HL-60/S4 treated with retinoic acid at 250 ng/mL for 4 days and 3 days (cell line): ENCODE results near the gene ZNF81.
"Not testable (repeated sequence)": the region's sequence is repeated elsewhere in the genome, so short reads cannot be mapped to it uniquely, and the experiment has no call there.

ENCODE experiments used
- in situ Hi-C: fragments of 300-500 bp; cut with MboI; formaldehyde crosslinking; loops from 2 replicates; pipeline ENCODE4 v1.7.0; 2022; ENCODE audit warnings: low sequenced_read_pairs

The ZNF81 gene

GRCh38 chrX:47927212-47927611 is 90.5 kb downstream of the ZNF81 start:
- in situ Hi-C loops: no loop called here

- in situ Hi-C loops: not testable (repeated sequence)
Observed at GRCh38 chrX:47931970-47932369, 95.3 kb downstream of the ZNF81 start.

- in situ Hi-C loops: no loop called here
Observed at GRCh38 chrX:47933946-47934345, 97.2 kb downstream of the ZNF81 start.

- in situ Hi-C loops: no loop called here
Observed at GRCh38 chrX:47936224-47936939, 99.7 kb downstream of the ZNF81 start.

- in situ Hi-C loops: no loop called here
Observed at GRCh38 chrX:47936940-47937317, 100.2 kb downstream of the ZNF81 start.

- in situ Hi-C loops: no loop called here
Observed at GRCh38 chrX:47940448-47940847, 103.7 kb downstream of the ZNF81 start.

- in situ Hi-C loops: no loop called here
Observed at GRCh38 chrX:47941423-47941822, 104.7 kb downstream of the ZNF81 start.

GRCh38 chrX:47955295-47955694 is 118.6 kb downstream of the ZNF81 start:
- in situ Hi-C loops: not testable (repeated sequence)

GRCh38 chrX:47956016-47956415 is 119.3 kb downstream of the ZNF81 start:
- in situ Hi-C loops: no loop called here

GRCh38 chrX:47958206-47958605 is 121.5 kb downstream of the ZNF81 start:
- in situ Hi-C loops: not testable (repeated sequence)

GRCh38 chrX:47958761-47959342 is 122.2 kb downstream of the ZNF81 start:
- in situ Hi-C loops: no loop called here

GRCh38 chrX:47960406-47960805 is 123.7 kb downstream of the ZNF81 start:
- in situ Hi-C loops: no loop called here

- in situ Hi-C loops: not testable (repeated sequence)
Observed at GRCh38 chrX:47961830-47962229, 125.1 kb downstream of the ZNF81 start.

GRCh38 chrX:47965526-47965925 is 128.8 kb downstream of the ZNF81 start:
- in situ Hi-C loops: not testable (repeated sequence)
